GM18505 (cell line): ENCODE data around the gene GALNT10.

ENCODE experiments used
- ATAC-seq: cut with Tn5 transposase; IDR thresholded peaks from one replicate; pipeline ENCODE4 v1.9.1; 2021; ENCODE audit not compliant: unreplicated experiment
- POLR2A ChIP-seq: IDR thresholded peaks from 4 replicates; pipeline ENCODE4 v1.6.1; 2011; ENCODE audit warnings: borderline replicate concordance; ENCODE audit not compliant: insufficient read depth, insufficient read length; ENCODE audit errors: extremely low read depth

Gene GALNT10

DNA sequence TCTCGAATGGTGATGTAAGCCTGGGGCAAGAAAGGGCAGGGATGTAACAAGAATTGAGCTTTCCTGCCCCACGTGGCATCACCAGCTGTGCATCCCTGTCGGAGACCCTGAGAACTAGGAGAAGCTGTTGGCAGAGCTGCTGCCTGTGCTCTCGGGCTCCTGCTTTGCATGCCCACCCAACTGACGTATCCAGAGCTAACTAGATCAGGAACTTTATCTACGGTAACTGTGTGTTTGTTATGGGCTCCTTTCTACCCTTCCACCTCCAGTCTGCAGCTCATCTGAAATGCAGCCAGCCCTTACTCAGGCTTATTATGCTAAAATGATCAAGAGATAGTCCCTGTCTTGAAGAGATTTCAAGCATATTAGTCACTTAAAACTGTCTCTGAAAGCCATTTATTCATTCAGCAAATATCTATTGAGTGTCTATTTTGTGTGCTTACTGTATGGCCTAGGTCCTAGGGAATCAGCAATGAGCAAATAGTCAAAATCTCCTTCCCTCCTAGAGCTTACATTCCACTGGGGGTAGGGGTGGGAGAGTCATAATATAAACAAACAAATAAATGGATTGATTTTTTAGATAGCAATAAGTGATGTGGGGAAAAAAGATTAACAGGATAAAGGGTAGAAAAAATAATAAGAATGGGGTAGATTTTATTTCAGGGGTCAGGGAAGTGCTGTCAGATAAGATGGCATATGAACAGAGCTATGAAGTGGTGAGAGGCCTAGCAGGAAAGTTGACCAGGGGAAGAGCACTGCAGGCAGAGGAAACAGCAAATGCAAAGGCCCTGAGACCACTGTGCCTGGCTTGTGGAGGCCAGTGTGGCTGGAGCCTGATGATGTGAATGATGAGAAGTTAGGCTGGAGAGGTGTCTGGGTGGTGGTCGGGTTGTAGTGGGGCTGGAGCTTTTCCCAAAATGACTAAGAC lies 118.2 kb downstream of the GALNT10 start:
- ATAC-seq = no peak
- no peak for TF ChIP-seq POLR2A

DNA sequence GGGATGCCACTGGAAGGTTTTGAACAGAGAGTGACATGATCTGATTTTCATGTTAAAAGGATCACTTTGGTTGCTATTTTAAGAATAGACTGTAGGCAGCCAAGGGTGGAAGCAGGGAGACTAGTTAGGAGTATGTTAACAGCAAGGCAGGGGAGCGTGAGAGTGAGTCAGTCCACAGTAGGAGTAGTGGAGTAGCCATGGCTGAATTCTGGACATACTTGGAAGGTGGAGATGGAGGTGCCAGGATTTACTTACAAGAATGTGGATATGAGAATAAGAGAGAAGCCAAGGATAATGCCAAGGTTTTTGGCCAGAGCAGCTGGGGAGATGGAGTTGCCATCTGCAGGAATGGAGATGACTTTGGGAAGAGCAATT lies 118.8 kb downstream of the GALNT10 start:
- ATAC-seq = no peak
- TF ChIP-seq POLR2A = no peak

DNA sequence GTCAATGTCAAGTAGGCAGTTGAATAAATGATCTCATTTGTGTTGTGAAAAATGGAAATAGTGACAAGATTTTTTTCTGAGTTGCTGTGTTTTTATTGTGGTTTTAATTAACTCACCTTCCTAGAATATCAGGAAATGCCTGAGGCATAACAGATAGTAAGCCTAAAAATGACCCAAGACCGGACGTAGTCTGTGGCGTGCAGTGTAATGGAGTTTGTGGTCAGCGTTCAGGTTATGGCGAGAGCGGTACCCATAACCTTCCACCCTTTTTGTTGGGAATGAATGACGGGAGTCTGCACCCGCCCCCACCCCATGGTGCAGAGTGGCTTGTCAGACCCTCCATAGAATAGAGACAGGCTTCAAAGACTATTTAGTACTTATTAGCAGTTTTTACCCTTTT lies 119.3 kb downstream of the GALNT10 start:
- no peak for TF ChIP-seq POLR2A
- no peak for ATAC-seq

DNA sequence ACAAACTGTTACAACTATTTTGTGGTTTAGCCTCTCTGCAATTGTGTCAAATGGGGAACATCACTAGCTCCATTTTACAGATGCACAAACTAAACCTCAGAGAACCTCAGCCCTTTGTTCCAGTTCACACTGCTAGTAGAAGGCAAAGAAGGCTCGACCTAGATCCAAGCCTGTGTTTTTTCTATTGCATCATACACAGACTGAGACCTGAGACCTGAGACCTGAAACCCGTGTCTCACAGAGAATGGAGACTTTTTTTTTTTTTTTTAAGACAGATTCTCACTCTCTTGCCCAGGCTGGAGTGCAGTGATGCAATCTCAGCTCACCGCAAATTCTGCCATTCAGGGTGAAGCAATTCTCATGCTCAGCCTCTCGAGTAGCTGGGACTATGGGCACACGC lies 120.8 kb downstream of the GALNT10 start:
- no peak for ATAC-seq

DNA sequence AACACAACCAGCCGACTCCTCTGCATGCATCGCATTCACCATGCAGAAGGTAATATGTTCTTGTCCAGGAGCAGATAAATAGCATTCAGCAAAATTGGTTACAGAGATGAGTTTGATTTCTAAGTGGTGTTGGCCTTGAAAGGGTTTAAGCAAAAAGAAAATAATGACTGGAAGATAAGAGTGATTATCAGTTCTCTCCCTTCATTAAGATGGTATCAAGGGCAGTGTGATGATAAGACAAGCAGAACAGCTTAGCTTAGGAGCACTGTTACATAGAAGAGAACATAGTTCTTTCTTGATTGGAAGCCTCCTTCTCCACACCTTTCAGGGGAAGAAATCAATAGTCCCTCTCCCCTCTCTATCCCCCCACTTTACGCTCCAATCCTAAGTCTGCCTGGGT lies 121.5 kb downstream of the GALNT10 start:
- TF ChIP-seq POLR2A = no peak
- no peak for ATAC-seq

More for the DNA sequence above, 120.8 kb downstream of the GALNT10 start:
- TF ChIP-seq POLR2A = no peak

DNA sequence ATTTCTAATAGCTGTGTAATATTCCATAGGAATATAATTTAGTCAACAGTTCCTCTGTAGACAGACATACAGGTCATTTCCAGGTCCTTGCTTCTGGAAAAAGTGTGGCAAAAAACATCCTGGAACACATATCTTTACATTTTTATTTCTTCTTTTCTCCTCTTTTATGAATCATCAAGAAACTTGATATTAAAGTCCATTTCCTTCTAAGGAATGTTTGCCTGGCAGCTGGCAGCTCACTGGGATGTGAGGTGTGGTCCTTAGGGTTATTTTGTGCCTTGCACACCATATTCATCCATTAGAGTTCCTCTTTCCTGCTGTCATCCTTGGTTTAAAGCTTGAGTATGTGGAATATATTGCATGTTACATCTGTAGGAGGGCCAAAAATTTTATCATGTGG lies 122.0 kb downstream of the GALNT10 start:
- no peak for TF ChIP-seq POLR2A
- no peak for ATAC-seq

DNA sequence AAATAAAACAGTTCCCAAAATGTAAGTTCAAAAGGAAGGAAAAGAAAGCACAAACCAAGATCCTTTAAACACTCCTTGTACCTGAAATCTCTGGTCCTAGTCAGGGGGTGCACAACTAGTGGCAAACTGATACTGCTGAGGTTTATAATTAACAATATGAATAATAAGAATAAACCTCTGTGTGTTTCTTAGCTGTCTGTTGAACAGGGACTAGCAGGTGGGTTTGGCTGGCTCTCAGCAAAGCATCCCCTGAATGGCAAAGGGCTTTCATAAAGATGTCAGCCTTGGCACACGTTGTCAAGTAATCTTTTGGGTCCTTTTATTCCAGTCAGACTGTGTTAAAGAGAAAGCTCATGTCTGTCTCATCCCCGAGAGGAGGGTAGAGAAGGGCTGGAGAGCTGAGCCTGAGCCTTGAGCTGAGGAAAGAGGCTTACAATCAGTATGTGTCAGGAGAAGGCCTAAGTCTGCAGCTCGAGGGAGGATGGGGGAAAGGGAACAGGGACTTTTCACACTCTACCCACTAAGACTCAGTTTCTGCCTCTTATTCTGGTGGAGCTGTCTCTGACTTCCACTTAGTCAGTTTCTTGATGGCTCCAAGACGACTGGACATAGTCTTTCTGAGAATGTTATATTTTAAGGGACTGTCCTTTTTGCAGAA lies 123.0 kb downstream of the GALNT10 start:
- no peak for TF ChIP-seq POLR2A
- no peak for ATAC-seq

DNA sequence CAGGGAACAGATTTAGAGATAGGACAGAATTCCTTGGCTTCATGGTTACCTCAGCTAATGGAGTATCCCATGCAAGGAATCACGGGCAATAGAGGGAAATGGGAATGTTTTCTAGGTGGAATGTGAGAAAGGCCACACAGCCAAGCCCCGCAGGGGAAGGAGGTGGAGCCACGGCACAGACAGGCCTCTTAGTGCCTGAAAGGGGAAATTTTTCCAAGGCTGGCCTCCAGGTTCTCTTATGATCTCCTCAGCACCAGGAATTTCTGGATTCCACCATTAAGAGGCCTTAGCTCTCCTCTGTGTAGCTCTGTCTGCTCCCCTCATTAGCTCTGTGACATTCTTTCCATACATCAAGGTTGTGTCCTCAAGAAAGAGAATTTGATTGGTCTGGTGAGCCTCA lies 124.7 kb downstream of the GALNT10 start:
- no peak for ATAC-seq
- no peak for TF ChIP-seq POLR2A

DNA sequence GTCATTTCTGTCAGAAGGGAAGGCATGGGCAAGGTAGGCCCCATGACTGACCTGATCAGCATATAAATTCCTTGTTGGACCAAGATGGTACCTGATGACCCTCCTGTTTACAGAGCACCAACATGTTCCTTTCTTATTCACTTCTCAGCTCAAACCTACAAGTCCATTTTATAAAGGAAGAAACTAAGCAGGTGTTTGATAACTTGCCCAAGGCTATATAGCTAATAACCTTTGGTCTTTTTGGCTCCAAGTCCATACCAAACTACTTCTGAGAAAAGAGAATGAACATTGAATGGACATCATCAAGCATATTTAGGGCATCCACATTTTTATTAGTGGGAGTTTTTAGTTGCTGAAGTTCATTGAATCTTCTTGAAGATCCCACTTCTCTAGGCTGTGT lies 125.2 kb downstream of the GALNT10 start:
- no peak for ATAC-seq

DNA sequence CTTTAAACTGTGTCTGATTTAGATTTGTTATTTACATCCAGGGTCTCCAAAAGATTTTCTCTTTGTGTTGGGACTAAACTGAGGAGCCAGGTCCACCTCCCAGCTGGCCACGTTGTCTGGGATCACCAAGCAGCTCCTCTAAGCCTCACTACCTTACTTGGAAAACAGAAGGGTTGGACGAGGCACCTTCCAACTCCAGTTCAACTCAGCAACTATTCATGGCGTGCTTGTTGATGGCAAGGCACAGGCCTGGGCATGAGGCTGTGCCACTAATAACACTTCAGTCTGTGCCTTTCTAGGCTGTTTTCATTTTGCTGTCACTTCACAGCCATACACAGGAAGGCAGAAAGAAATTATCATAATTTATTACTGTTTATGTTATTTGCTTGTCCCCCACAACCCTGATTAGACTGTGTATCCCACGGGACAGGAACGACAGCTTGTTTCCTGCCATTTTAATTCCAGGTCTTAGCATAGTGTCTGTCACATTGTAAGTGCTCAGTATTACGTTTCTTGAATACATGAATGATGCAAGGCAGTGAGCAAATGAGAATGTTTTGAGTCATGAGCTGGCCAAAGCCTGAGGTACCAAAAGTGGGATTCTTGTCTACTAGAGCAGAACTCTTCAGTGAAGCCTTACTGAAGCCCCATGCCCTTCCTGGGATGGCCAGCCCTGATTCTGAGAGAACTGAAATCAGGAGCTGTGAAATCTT lies 125.8 kb downstream of the GALNT10 start:
- no peak for ATAC-seq
- TF ChIP-seq POLR2A = no peak

More for the DNA sequence above, 125.2 kb downstream of the GALNT10 start:
- TF ChIP-seq POLR2A = no peak

DNA sequence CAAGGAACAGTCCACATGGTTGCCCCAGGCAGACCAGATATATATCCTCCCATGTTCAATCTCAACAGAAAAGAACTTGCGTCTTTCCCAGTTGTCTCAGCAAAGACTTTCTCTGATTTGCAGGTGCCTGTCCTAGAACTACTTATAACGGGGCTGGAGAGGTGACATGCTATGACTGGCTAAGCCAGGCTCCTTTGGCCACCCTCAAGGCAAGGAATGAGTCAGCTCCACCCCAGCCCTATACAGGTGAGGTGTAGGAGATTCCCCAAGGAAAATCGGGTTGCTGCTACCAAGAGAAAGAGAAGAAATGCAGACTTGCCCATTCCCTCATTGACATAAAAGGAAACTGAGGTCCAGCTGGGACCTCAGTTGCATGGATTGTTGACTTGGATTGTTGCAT lies 127.4 kb downstream of the GALNT10 start:
- no peak for ATAC-seq
- TF ChIP-seq POLR2A = no peak

DNA sequence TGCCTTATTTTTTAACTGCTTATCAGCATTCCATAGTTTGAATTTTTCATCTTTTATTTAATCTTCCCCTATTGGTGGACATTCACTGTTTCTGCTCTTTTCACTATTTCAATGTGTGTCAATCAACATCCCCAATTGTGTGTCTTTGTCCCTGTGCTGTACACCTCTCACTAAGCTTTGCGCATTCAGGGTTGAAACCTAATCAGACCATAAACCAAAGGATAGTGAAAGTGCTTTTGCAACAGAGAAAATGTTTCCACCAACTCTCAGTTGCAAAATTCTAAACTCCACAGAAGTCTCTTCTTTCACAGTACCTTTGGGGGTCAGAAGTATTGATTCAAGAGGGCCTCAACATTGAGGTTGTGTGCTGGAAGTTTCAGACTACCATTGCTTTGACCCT lies 128.2 kb downstream of the GALNT10 start:
- ATAC-seq = no peak
- TF ChIP-seq POLR2A = no peak

DNA sequence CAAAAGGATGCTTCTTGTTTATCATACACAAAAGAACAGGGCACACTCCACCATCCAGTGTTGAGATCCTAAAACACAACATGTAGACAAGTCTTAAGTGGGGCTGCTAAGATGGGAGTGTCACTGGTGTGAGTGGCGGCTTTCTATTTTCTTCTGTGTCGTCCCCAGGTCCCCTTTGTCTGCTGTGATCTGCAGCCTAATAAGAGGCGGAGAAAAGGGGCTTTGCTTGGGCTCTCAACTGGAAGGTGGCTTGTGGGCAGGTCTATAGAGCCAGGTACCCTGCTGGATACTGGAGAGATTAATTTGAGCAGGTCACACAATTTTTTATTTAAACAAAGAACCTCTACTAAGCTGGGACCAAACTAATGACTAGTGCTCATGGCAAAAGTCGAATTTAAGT lies 129.2 kb downstream of the GALNT10 start:
- no peak for ATAC-seq
- TF ChIP-seq POLR2A = no peak
